Left ventricle myocardium inferior (tissue), 1 donor: ENCODE data around the gene NRG2. TPM values are rescaled to one million over a fixed set of nuclear protein-coding genes. Genes with fewer than 3 reads are reported as not detected.

Experiments used
- DNase-seq: peaks from one replicate; pipeline ENCODE4 v3.0.0-alpha.2; 2020
- H3K27ac ChIP-seq: fragments of 200-600 bp; replicated peaks from 2 replicates; pipeline ENCODE4 v1.8.0; 2021
- H3K27me3 ChIP-seq: fragments of 200-600 bp; 2 replicates; pipeline ENCODE4 v1.8.0; 2021; ENCODE audit warnings: low read depth
- H3K36me3 ChIP-seq: fragments of 200-600 bp; 2 replicates; pipeline ENCODE4 v1.8.0; 2021
- H3K4me1 ChIP-seq: fragments of 200-600 bp; 2 replicates; pipeline ENCODE4 v1.8.0; 2021
- H3K4me3 ChIP-seq: fragments of 200-600 bp; 2 replicates; pipeline ENCODE4 v1.8.0; 2021; ENCODE audit warnings: mild to moderate bottlenecking, moderate library complexity
- H3K9me3 ChIP-seq: fragments of 200-600 bp; replicated peaks from 2 replicates; pipeline ENCODE4 v1.8.0; 2021
- intact Hi-C: fragments of 100-400 bp; cut with micrococcal nuclease; formaldehyde crosslinking; loops from one replicate; pipeline ENCODE4 v1.11.0; 2022
- total RNA-seq: library from RNA; stranded (reverse); fragmentation: NEBNext Ultra II Directional; extraction: Animal tissue kit (Norgen Biotek cat#: 25700); gene quantifications from one replicate; pipeline ENCODE4 v1.2.1, GENCODE V29; 2021
- TF ChIP-seq, protein P1 (sequence below): fragments of 200-600 bp; IDR thresholded peaks from 2 replicates; pipeline ENCODE4 v1.8.0; 2021; ENCODE audit warnings: antibody characterized with exemption, mild to moderate bottlenecking, borderline replicate concordance
- donor health status: DM: no; HTN: yes; CAD: no; lungs with severe emphysema.

The NRG2 gene
- total RNA-seq, 1 donor from 2014 or later, result 3.1 TPM

DNA sequence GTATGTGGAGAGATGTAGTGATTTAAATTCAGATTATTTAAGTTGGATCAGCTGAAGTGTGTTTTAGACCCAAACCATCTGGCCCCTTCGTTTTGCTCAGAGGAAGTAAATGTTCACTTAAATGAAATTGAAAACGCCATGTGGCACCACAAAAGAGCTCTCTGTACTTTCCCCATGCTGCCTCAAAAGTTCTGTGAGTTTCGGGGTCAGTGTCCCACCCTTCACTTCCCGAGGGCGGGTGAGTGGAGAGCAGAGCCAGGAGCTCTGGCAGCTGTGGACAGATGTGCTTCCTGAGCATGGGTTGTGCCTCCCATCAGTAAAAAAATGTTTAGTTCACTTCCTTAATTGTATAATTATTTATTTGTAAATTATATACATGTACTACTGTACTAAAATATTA, 199.1 kb downstream of the NRG2 start:
- TF ChIP-seq, protein P1, sequence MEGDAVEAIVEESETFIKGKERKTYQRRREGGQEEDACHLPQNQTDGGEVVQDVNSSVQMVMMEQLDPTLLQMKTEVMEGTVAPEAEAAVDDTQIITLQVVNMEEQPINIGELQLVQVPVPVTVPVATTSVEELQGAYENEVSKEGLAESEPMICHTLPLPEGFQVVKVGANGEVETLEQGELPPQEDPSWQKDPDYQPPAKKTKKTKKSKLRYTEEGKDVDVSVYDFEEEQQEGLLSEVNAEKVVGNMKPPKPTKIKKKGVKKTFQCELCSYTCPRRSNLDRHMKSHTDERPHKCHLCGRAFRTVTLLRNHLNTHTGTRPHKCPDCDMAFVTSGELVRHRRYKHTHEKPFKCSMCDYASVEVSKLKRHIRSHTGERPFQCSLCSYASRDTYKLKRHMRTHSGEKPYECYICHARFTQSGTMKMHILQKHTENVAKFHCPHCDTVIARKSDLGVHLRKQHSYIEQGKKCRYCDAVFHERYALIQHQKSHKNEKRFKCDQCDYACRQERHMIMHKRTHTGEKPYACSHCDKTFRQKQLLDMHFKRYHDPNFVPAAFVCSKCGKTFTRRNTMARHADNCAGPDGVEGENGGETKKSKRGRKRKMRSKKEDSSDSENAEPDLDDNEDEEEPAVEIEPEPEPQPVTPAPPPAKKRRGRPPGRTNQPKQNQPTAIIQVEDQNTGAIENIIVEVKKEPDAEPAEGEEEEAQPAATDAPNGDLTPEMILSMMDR, result no peak
- no peak overlapping the region for H3K4me3 ChIP-seq
- no peaks in the 10 kb centered on the region for H3K36me3 ChIP-seq
- intact Hi-C loops, result loop anchor here (10.0 kb wide), 1 partner anchor 49 kb away; the partner anchor contains the start of gene PSD2
- DNase-seq, result no peak
- no peaks in the 10 kb centered on the region for H3K9me3 ChIP-seq
- H3K27ac ChIP-seq, result no peak overlapping the region
- peaks cover 34% of the 10 kb centered on the region for H3K4me1 ChIP-seq
- peaks cover 25% of the 10 kb centered on the region for H3K27me3 ChIP-seq

DNA sequence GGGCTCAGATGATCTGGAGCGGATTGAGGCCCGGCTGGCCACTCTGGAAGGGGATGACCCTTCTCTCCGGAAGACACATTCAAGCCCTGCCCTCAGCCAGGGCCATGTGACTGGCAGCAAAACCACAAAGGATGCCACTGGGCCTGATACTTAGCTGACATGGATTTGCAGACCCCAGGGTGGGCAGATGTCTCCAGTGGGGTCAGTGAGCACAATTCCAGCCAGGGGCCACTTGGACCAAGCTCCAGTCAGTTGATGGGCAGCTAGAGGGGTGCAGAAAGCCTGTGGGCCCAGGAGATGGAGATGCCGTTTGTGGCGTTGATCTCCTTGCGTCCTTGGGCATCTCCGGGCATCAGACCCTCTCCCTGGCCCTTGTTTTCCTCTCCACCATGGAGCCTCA, 200.8 kb downstream of the NRG2 start:
- Histone ChIP-seq H3K4me3 (no peak overlapping the region), H3K27me3 (peaks cover 25% of the 10 kb centered on the region), H3K36me3 (no peaks in the 10 kb centered on the region), H3K27ac (no peak overlapping the region), H3K9me3 (no peaks in the 10 kb centered on the region), H3K4me1 (peaks cover 20% of the 10 kb centered on the region)
- DNase-seq, result no peak
- intact Hi-C loops, result loop anchor here (10.0 kb wide), 1 partner anchor 48 kb away; the partner anchor contains the start of gene PSD2
- TF ChIP-seq, protein P1, result no peak

DNA sequence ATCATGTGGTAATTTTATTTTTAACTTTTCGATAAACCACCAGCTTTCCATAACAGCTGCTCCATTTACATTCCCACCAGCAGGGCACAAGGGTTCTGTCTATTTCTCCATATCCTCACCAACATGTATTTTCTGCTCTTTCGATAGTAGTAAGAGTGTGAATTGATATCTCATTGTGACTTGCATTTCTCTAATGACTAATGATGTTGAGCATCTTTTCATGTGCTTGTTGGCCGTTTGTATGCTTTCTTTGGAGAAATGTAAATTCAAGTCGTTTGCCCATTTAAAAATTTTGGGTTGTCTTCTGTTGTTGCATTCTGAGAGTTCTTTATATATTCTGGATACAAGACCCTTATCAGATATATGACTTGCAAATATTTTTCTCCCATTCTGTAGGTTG, 201.6 kb downstream of the NRG2 start:
- Histone ChIP-seq H3K27me3 (peaks cover 32% of the 10 kb centered on the region), H3K27ac (no peak overlapping the region), H3K9me3 (no peaks in the 10 kb centered on the region), H3K36me3 (no peaks in the 10 kb centered on the region), H3K4me3 (no peak overlapping the region), H3K4me1 (peaks cover 13% of the 10 kb centered on the region)
- intact Hi-C loops, result loop anchor here (10.0 kb wide), 1 partner anchor 47 kb away; the partner anchor contains the start of gene PSD2
- DNase-seq, result no peak
- TF ChIP-seq, protein P1, result no peak

DNA sequence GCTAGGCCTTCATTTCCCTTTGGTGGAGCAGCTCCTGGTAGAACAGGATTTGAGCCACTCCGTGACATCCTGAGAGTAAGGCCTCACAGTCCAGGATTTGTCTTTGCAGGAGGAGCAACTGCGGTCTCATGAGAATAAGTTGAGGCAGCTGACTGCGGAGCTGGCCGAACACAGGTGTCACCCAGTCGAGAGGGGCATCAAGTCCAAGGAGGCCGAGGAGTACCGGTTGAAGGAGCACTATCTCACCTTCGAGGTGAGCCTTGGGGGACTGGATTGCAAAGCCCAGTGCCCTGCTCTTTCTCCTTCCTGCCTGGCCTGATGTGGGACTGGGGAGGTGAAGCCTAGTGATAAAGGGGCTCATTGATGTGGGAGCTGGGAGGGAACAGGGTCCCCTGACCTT, 203.2 kb downstream of the NRG2 start:
- no peak overlapping the region for H3K4me3 ChIP-seq
- no peak for DNase-seq
- H3K36me3 ChIP-seq, result no peaks in the 10 kb centered on the region
- TF ChIP-seq, protein P1, result no peak
- peaks cover 8% of the 10 kb centered on the region for H3K4me1 ChIP-seq
- intact Hi-C loops, result loop anchor here (10.0 kb wide), 1 partner anchor 45 kb away; the partner anchor contains the start of gene PSD2
- no peak overlapping the region for H3K27ac ChIP-seq
- H3K9me3 ChIP-seq, result no peaks in the 10 kb centered on the region
- peaks cover 49% of the 10 kb centered on the region for H3K27me3 ChIP-seq

GRCh38 chr5:139839232-139839815, 203.8 kb downstream of the NRG2 start:
- intact Hi-C loops, result no loop called here
- TF ChIP-seq, protein P1, result no peak
- Histone ChIP-seq H3K4me1 (peaks cover 5% of the 10 kb centered on the region), H3K9me3 (no peaks in the 10 kb centered on the region), H3K27ac (no peak overlapping the region), H3K27me3 (peaks cover 49% of the 10 kb centered on the region), H3K36me3 (no peaks in the 10 kb centered on the region), H3K4me3 (no peak overlapping the region)
- DNase-seq, result no peak
